K562 (cell line): ENCODE results near the gene EMILIN3. TPM values are rescaled to one million over a fixed set of nuclear protein-coding genes. Genes with fewer than 3 reads are reported as not detected.

ENCODE experiments used
- BMI1 ChIP-seq: fragments of 150-350 bp; IDR thresholded peaks from 2 replicates; pipeline ENCODE4 v1.6.1; 2014; ENCODE audit warnings: low read length
- HDAC6 ChIP-seq: IDR thresholded peaks from 2 replicates; pipeline ENCODE4 v1.6.1; 2012; ENCODE audit warnings: low read depth, mild to moderate bottlenecking, control low read depth, inconsistent platforms, low read length, moderate library complexity
- SRSF1 ChIP-seq: fragments of 200-400 bp; formaldehyde crosslinking; IDR thresholded peaks from 2 replicates; pipeline ENCODE4 v1.6.1; 2017; ENCODE audit warnings: mild to moderate bottlenecking, low read depth, low read length, moderate library complexity
- TEAD4 ChIP-seq, 2 experiments: sonication (generic) in 1 of 2; formaldehyde crosslinking in 1 of 2; IDR thresholded peaks; 2 replicates each; pipeline versions ENCODE4 v1.6.1 to v1.8.0; 2012 to 2022; ENCODE audit warnings: borderline replicate concordance in 1 of 2, inconsistent platforms in 1 of 2, low read length in 1 of 2, mild to moderate bottlenecking in 1 of 2, missing genetic modification reagents in 1 of 2
- ZC3H11A ChIP-seq: IDR thresholded peaks from 2 replicates; pipeline ENCODE4 v1.6.1; 2012; ENCODE audit warnings: low read depth, low read length, improper control_type of control experiment
- ZNF507 ChIP-seq: conservative IDR thresholded peaks from 2 replicates; pipeline ENCODE4 v1.6.1; 2017; ENCODE audit warnings: missing genetic modification characterization, missing compliant biosample characterization
- polyA plus RNA-seq, 8 experiments: library from polyadenylated mRNA; depleted of rRNA in 4 of 8; stranded (reverse) in 5 of 8; unstranded in 3 of 8; fragments of >200 nt; fragmentation: Nextera tagmentation in 2 of 8; fragmentation: Illumina TruSeq in 1 of 8; extraction: Ambion mirVana in 2 of 8; extraction: Trizol in 1 of 8; gene quantifications; 2 replicates each; pipeline versions ENCODE4 v1.2.1 to v1.2.3, GENCODE V29; 2011 to 2014; ENCODE audit warnings: inconsistent platforms in 1 of 8, missing spikeins in 1 of 8
- total RNA-seq, 7 experiments: library from RNA; depleted of rRNA in 6 of 7; stranded (reverse); fragments of >200 nt in 6 of 7; fragmentation: Illumina TruSeq in 2 of 7; extraction: Trizol in 2 of 7; gene quantifications; 2 replicates each; pipeline versions ENCODE4 v1.2.1 to v1.2.3, GENCODE V29; 2011 to 2021; ENCODE audit warnings: low replicate concordance in 1 of 7
- TF ChIP-seq, protein P1 (sequence below): fragments of 250-450 bp; sonication (Bioruptor Pico); IDR thresholded peaks from 2 replicates; pipeline ENCODE4 v1.4.0; 2020
- TF ChIP-seq, protein P2 (sequence below): fragments of 450-650 bp; formaldehyde crosslinking; IDR thresholded peaks from 2 replicates; pipeline ENCODE4 v1.4.0; 2020; ENCODE audit warnings: mild to moderate bottlenecking
- TF ChIP-seq, protein P3 (sequence below), 3 experiments: fragments of 200-800 bp in 1 of 3; fragments of 250-450 bp in 1 of 3; fragments of 450-650 bp in 1 of 3; sonication (Bioruptor Pico) in 1 of 3; sonication (Bioruptor generic) in 1 of 3; formaldehyde crosslinking in 1 of 3; IDR thresholded peaks; 2 replicates each; pipeline versions ENCODE4 v1.6.1 to v1.8.0; 2016 to 2022; ENCODE audit warnings: mild to moderate bottlenecking in 2 of 3, missing genetic modification characterization in 2 of 3, missing compliant biosample characterization in 1 of 3, moderate library complexity in 1 of 3
- TF ChIP-seq, protein P4 (sequence below): fragments of 250-450 bp; sonication (Bioruptor Pico); IDR thresholded peaks from 2 replicates; pipeline ENCODE4 v1.4.0; 2020; ENCODE audit warnings: mild to moderate bottlenecking
- TF ChIP-seq, protein P5 (sequence below): fragments of 450-650 bp; conservative IDR thresholded peaks from 2 replicates; pipeline ENCODE4 v1.6.1; 2016; ENCODE audit warnings: missing genetic modification characterization, low read depth, mild to moderate bottlenecking, missing compliant biosample characterization, moderate library complexity

The EMILIN3 gene
- total and polyA plus RNA-seq, 9 of the 15 experiments (the other 6 are each of a cell fraction or from before 2014, with no cell fraction given), result 0.01 to 0.07 TPM; not detected in 7

DNA sequence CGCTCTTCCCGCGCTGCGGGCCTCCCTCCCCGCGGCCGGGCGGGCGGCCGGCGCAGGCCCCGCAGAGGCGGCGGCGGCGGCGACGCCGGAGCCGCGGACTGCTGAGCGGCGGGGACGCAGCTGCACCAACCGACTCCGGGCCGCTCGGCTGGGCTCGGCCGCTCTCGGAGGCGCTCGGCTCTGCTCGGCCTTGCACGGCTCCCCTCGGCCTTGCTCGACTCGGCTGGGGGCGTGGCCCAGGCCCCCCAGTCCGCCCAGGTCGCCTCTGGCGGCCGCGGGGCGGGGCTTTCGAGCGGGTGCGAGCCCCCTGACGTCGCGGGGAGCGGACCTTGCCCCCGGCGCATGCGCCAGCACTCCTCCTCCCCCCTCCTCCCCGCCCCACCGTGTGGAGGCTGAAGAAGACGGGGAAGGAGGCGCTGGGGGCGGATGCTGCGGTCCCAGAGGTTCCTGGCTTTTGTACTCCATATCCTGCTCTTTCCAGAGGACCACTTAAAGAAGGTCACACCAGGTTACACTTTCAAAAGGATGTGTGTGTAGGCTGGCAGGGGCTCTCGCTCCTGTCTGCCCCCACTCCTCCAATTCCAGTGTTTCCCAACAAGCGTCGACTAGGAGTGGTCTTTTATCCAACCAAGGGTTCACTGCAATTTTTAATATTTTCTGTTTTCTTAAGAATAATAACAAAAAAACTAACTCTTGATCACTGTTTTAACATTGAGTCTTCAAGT lies 48.9 kb downstream of the EMILIN3 start, which contains the start of gene ZHX3 (continued):
- TF ChIP-seq, protein P1, sequence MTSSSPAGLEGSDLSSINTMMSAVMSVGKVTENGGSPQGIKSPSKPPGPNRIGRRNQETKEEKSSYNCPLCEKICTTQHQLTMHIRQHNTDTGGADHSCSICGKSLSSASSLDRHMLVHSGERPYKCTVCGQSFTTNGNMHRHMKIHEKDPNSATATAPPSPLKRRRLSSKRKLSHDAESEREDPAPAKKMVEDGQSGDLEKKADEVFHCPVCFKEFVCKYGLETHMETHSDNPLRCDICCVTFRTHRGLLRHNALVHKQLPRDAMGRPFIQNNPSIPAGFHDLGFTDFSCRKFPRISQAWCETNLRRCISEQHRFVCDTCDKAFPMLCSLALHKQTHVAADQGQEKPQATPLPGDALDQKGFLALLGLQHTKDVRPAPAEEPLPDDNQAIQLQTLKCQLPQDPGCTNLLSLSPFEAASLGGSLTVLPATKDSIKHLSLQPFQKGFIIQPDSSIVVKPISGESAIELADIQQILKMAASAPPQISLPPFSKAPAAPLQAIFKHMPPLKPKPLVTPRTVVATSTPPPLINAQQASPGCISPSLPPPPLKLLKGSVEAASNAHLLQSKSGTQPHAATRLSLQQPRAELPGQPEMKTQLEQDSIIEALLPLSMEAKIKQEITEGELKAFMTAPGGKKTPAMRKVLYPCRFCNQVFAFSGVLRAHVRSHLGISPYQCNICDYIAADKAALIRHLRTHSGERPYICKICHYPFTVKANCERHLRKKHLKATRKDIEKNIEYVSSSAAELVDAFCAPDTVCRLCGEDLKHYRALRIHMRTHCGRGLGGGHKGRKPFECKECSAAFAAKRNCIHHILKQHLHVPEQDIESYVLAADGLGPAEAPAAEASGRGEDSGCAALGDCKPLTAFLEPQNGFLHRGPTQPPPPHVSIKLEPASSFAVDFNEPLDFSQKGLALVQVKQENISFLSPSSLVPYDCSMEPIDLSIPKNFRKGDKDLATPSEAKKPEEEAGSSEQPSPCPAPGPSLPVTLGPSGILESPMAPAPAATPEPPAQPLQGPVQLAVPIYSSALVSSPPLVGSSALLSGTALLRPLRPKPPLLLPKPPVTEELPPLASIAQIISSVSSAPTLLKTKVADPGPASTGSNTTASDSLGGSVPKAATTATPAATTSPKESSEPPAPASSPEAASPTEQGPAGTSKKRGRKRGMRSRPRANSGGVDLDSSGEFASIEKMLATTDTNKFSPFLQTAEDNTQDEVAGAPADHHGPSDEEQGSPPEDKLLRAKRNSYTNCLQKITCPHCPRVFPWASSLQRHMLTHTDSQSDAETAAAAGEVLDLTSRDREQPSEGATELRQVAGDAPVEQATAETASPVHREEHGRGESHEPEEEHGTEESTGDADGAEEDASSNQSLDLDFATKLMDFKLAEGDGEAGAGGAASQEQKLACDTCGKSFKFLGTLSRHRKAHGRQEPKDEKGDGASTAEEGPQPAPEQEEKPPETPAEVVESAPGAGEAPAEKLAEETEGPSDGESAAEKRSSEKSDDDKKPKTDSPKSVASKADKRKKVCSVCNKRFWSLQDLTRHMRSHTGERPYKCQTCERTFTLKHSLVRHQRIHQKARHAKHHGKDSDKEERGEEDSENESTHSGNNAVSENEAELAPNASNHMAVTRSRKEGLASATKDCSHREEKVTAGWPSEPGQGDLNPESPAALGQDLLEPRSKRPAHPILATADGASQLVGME (CRISPR knock-in tag), result no peak
- TF ChIP-seq, protein P2, sequence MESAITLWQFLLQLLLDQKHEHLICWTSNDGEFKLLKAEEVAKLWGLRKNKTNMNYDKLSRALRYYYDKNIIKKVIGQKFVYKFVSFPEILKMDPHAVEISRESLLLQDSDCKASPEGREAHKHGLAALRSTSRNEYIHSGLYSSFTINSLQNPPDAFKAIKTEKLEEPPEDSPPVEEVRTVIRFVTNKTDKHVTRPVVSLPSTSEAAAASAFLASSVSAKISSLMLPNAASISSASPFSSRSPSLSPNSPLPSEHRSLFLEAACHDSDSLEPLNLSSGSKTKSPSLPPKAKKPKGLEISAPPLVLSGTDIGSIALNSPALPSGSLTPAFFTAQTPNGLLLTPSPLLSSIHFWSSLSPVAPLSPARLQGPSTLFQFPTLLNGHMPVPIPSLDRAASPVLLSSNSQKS, result no peak
- TF ChIP-seq ZC3H11A (no peak), TEAD4 (IDR thresholded peaks at IDR 0.05; ENCODE audit: low read length) (no peak), TEAD4 (CRISPR knock-in tag; IDR thresholded peaks at IDR 0.05; ENCODE audit: borderline replicate concordance) (no peak), ZNF507 (tag) (no peak), BMI1 (no peak), HDAC6 (no peak), SRSF1 (no peak)
- TF ChIP-seq, protein P3, sequence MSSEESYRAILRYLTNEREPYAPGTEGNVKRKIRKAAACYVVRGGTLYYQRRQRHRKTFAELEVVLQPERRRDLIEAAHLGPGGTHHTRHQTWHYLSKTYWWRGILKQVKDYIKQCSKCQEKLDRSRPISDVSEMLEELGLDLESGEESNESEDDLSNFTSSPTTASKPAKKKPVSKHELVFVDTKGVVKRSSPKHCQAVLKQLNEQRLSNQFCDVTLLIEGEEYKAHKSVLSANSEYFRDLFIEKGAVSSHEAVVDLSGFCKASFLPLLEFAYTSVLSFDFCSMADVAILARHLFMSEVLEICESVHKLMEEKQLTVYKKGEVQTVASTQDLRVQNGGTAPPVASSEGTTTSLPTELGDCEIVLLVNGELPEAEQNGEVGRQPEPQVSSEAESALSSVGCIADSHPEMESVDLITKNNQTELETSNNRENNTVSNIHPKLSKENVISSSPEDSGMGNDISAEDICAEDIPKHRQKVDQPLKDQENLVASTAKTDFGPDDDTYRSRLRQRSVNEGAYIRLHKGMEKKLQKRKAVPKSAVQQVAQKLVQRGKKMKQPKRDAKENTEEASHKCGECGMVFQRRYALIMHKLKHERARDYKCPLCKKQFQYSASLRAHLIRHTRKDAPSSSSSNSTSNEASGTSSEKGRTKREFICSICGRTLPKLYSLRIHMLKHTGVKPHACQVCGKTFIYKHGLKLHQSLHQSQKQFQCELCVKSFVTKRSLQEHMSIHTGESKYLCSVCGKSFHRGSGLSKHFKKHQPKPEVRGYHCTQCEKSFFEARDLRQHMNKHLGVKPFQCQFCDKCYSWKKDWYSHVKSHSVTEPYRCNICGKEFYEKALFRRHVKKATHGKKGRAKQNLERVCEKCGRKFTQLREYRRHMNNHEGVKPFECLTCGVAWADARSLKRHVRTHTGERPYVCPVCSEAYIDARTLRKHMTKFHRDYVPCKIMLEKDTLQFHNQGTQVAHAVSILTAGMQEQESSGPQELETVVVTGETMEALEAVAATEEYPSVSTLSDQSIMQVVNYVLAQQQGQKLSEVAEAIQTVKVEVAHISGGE (CRISPR knock-in tag; IDR thresholded peaks at IDR 0.05), result 0 out of 6 replicates have a peak, but pooled peaks of 1 of the 3 experiments have one; percentile 16
- TF ChIP-seq, protein P4, sequence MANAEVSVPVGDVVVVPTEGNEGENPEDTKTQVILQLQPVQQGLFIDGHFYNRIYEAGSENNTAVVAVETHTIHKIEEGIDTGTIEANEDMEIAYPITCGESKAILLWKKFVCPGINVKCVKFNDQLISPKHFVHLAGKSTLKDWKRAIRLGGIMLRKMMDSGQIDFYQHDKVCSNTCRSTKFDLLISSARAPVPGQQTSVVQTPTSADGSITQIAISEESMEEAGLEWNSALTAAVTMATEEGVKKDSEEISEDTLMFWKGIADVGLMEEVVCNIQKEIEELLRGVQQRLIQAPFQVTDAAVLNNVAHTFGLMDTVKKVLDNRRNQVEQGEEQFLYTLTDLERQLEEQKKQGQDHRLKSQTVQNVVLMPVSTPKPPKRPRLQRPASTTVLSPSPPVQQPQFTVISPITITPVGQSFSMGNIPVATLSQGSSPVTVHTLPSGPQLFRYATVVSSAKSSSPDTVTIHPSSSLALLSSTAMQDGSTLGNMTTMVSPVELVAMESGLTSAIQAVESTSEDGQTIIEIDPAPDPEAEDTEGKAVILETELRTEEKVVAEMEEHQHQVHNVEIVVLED (CRISPR knock-in tag), result peak; percentile 51; the same call in 1 of the 2 replicates
- TF ChIP-seq, protein P5, sequence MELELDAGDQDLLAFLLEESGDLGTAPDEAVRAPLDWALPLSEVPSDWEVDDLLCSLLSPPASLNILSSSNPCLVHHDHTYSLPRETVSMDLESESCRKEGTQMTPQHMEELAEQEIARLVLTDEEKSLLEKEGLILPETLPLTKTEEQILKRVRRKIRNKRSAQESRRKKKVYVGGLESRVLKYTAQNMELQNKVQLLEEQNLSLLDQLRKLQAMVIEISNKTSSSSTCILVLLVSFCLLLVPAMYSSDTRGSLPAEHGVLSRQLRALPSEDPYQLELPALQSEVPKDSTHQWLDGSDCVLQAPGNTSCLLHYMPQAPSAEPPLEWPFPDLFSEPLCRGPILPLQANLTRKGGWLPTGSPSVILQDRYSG (tag), result no peak
